Suppressor macrophage (primary cell): ENCODE measurements around the gene RNF133.

Experiments
- DNase-seq, 4 experiments: peaks; one replicate each; pipeline ENCODE4 v3.0.0-alpha.2; 2020 to 2022
- total RNA-seq, 17 experiments: gene quantifications; one replicate each; lab custom pipeline; 2026; ENCODE audit warnings: mixed read lengths in 6 of 17, inconsistent platforms in 3 of 17; lab: John Stamatoyannopoulos, UW

RNF133 gene
- total RNA-seq: 0 to 0.33 (median 0) reads per million in 17 experiments

- DNase-seq: no peak
Observed at GRCh38 chr7:122699017-122699416, at the start of gene RNF133. TSS of gene RNF133 (minus strand) at chr7:122699117. CDS start at chr7:122698918, 199 bp downstream.

- no peak for DNase-seq
Observed at GRCh38 chr7:122748195-122748594, 49.3 kb upstream of the RNF133 start.

- no peak for DNase-seq
Observed at GRCh38 chr7:122746948-122747347, 48.0 kb upstream of the RNF133 start.

GRCh38 chr7:122743211-122743610, 44.3 kb upstream of the RNF133 start:
- DNase-seq: no peak

GRCh38 chr7:122738947-122739346, 40.0 kb upstream of the RNF133 start:
- DNase-seq: no peak

GRCh38 chr7:122736183-122736582, 37.3 kb upstream of the RNF133 start:
- DNase-seq: no peak

GRCh38 chr7:122727759-122728158, 28.8 kb upstream of the RNF133 start:
- DNase-seq: no peak

- DNase-seq: no peak
Observed at GRCh38 chr7:122727354-122727753, 28.4 kb upstream of the RNF133 start.

GRCh38 chr7:122726881-122727280, 28.0 kb upstream of the RNF133 start:
- no peak for DNase-seq

GRCh38 chr7:122724366-122724765, 25.4 kb upstream of the RNF133 start:
- no peak for DNase-seq

GRCh38 chr7:122719010-122719578, 20.2 kb upstream of the RNF133 start:
- no peak for DNase-seq

GRCh38 chr7:122717356-122718089, 18.6 kb upstream of the RNF133 start:
- DNase-seq: no peak

- no peak for DNase-seq
Observed at GRCh38 chr7:122715183-122715582, 16.3 kb upstream of the RNF133 start.

GRCh38 chr7:122710916-122711315, 12.0 kb upstream of the RNF133 start:
- DNase-seq: no peak

GRCh38 chr7:122709930-122710646, 11.2 kb upstream of the RNF133 start:
- DNase-seq: no peak

GRCh38 chr7:122706836-122707235, 7.9 kb upstream of the RNF133 start:
- no peak for DNase-seq

- no peak for DNase-seq
Observed at GRCh38 chr7:122702872-122703510, 4.1 kb upstream of the RNF133 start, which contains the start of gene RNF148. TSS of gene RNF148 (minus strand) at chr7:122702922. CDS start at chr7:122702750, 172 bp downstream.

- no peak for DNase-seq
Observed at GRCh38 chr7:122695816-122696215, 3.1 kb downstream of the RNF133 start.

GRCh38 chr7:122694697-122695096, 4.2 kb downstream of the RNF133 start:
- no peak for DNase-seq

GRCh38 chr7:122692769-122693309, 6.1 kb downstream of the RNF133 start:
- no peak for DNase-seq

- no peak for DNase-seq
Observed at GRCh38 chr7:122691569-122692235, 7.2 kb downstream of the RNF133 start.
